Left lung (tissue), 10 donors: Measurements from ENCODE around the gene RNF213. TPM values are rescaled to one million over a fixed set of nuclear protein-coding genes. Genes with fewer than 3 reads are reported as not detected.

ENCODE experiments used
- ATAC-seq: fragments of 200-7000 bp; cut with Tn5 transposase; one replicate; pipeline ENCODE4 v1.9.1; 2020; ENCODE audit warnings: moderate library complexity
- DNase-seq, 4 donors: peaks; one replicate each; pipeline ENCODE4 v3.0.0-alpha.2; 2013 to 2020
- H3K27ac ChIP-seq, 2 donors: fragments of 200-600 bp; sonication (generic) in 1 of 2; one replicate each; pipeline versions ENCODE4 v1.5.0 to v1.8.0; 2020 to 2021
- H3K27me3 ChIP-seq, 2 donors: fragments of 200-600 bp; sonication (generic) in 1 of 2; one replicate each; pipeline versions ENCODE4 v1.5.0 to v1.8.0; 2020 to 2021
- H3K36me3 ChIP-seq, 2 donors: fragments of 200-600 bp; sonication (generic) in 1 of 2; one replicate each; pipeline versions ENCODE4 v1.5.0 to v1.8.0; 2020 to 2021
- H3K4me1 ChIP-seq, 2 donors: fragments of 200-600 bp; one replicate each; pipeline ENCODE4 v1.8.0; 2021
- H3K4me3 ChIP-seq, 2 donors: fragments of 200-600 bp; sonication (generic) in 1 of 2; one replicate each; pipeline versions ENCODE4 v1.5.0 to v1.8.0; 2020 to 2021; ENCODE audit warnings: mild to moderate bottlenecking in 1 of 2
- H3K9me3 ChIP-seq, 2 donors: fragments of 200-600 bp; sonication (generic) in 1 of 2; one replicate each; pipeline versions ENCODE4 v1.5.0 to v1.8.0; 2020 to 2021
- CTCF ChIP-seq, 2 donors: fragments of 200-600 bp; sonication (generic) in 1 of 2; IDR thresholded peaks; one replicate each; pipeline versions ENCODE4 v1.5.0 to v1.8.0; 2021; ENCODE audit warnings: antibody characterized with exemption in 2 of 2
- intact Hi-C, 2 donors: fragments of 100-400 bp; cut with DNase I; formaldehyde crosslinking; loops; one replicate each; pipeline versions ENCODE4 v1.11.2 to v1.14.2; 2022
- polyA plus RNA-seq, 6 donors: library from polyadenylated mRNA; unstranded; fragments of 120-200 nt; gene quantifications; one replicate each; pipeline ENCODE4 v1.2.1, GENCODE V29; 2013; ENCODE audit not compliant: insufficient read length in 6 of 6
- total RNA-seq, 2 donors: library from RNA; stranded (reverse); fragmentation: NEBNext Ultra II Directional; extraction: Animal tissue kit (Norgen Biotek cat#: 25700); gene quantifications; one replicate each; pipeline ENCODE4 v1.2.1, GENCODE V29; 2021
- donor health status: DM: no; HTN: yes; CAD: no.
- donor health status: DM: no; HTN: no; CAD: no.

Gene RNF213
- total and polyA plus RNA-seq, 8 donors, result 89.0 to 264 (median 103) TPM

GRCh38 chr17:80382446-80382845, 121.8 kb downstream of the RNF213 start:
- DNase-seq, result no peak
- Histone ChIP-seq H3K27ac (no peak overlapping the region), H3K4me1 (no peaks in the 10 kb centered on the region), H3K27me3 (no peaks in the 10 kb centered on the region), H3K36me3 (peaks cover 15 to 100% of the 10 kb centered on the region in 2 donors), H3K4me3 (no peak overlapping the region), H3K9me3 (no peaks in the 10 kb centered on the region)
- no peak for TF ChIP-seq CTCF (IDR thresholded peaks at IDR 0.05)
- ATAC-seq, result no peak
- intact Hi-C loops, result no loop called here

GRCh38 chr17:80382956-80383355, 122.3 kb downstream of the RNF213 start:
- H3K27ac ChIP-seq, result no peak overlapping the region
- ATAC-seq, result no peak
- H3K4me1 ChIP-seq, result no peaks in the 10 kb centered on the region
- peaks cover 10 to 100% of the 10 kb centered on the region in 2 donors for H3K36me3 ChIP-seq
- no peak overlapping the region for H3K4me3 ChIP-seq
- no peak for TF ChIP-seq CTCF (IDR thresholded peaks at IDR 0.05)
- no peaks in the 10 kb centered on the region for H3K27me3 ChIP-seq
- no peaks in the 10 kb centered on the region for H3K9me3 ChIP-seq
- no peak for DNase-seq
- intact Hi-C loops, result no loop called here

GRCh38 chr17:80384078-80384960, 123.7 kb downstream of the RNF213 start:
- no peak for TF ChIP-seq CTCF (IDR thresholded peaks at IDR 0.05)
- Histone ChIP-seq H3K36me3 (peaks cover 9 to 100% of the 10 kb centered on the region in 2 donors), H3K4me3 (no peak overlapping the region), H3K27ac (no peak overlapping the region), H3K9me3 (no peaks in the 10 kb centered on the region), H3K27me3 (no peaks in the 10 kb centered on the region), H3K4me1 (no peaks in the 10 kb centered on the region)
- intact Hi-C loops, result no loop called here
- no peak for DNase-seq
- ATAC-seq, result no peak

- Histone ChIP-seq H3K4me3 (no peak overlapping the region), H3K9me3 (no peaks in the 10 kb centered on the region), H3K27me3 (no peaks in the 10 kb centered on the region), H3K27ac (no peak overlapping the region), H3K4me1 (no peaks in the 10 kb centered on the region), H3K36me3 (peaks cover 9 to 100% of the 10 kb centered on the region in 2 donors)
- DNase-seq (no peak), ATAC-seq (no peak)
- no peak for TF ChIP-seq CTCF (IDR thresholded peaks at IDR 0.05)
- intact Hi-C loops, result no loop called here
These were observed 124.4 kb downstream of the RNF213 start for GRCh38 chr17:80385046-80385445.

GRCh38 chr17:80386341-80386740, 125.7 kb downstream of the RNF213 start:
- no peak for TF ChIP-seq CTCF (IDR thresholded peaks at IDR 0.05)
- ATAC-seq, result no peak

More at GRCh38 chr17:80386341-80386740, 125.7 kb downstream of the RNF213 start:
- Histone ChIP-seq H3K4me1 (no peaks in the 10 kb centered on the region), H3K27ac (no peak overlapping the region), H3K9me3 (no peaks in the 10 kb centered on the region), H3K4me3 (no peak overlapping the region), H3K36me3 (peaks cover 8 to 100% of the 10 kb centered on the region in 2 donors), H3K27me3 (no peaks in the 10 kb centered on the region)
- DNase-seq, result no peak
- intact Hi-C loops, result no loop called here
